ENCODE results near the gene SYNE2.

GRCh38 chr14:64202716-64203115, 349.9 kb downstream of the SYNE2 start:
- no peak for TF ChIP-seq CTCF (IDR thresholded peaks at IDR 0.05; ENCODE audit: poor library complexity, severe bottlenecking)
- TF ChIP-seq SMC3 (conservative IDR thresholded peaks at IDR 0.05; ENCODE audit: poor library complexity) = no peak
- TF ChIP-seq EP300 (conservative IDR thresholded peaks at IDR 0.05; ENCODE audit: poor library complexity, severe bottlenecking) = no peak

Data from neural cell (in vitro differentiated cells).